GM12878 (cell line): ENCODE measurements around the gene GRK1. TPM values are rescaled to one million over a fixed set of nuclear protein-coding genes. Genes with fewer than 3 reads are reported as not detected.

Experiments used
- ATAC-seq: fragments of 200-7000 bp; cut with Tn5 transposase; 3 replicates; pipeline ENCODE4 v1.9.1; 2020; ENCODE audit warnings: mild to moderate bottlenecking, moderate library complexity
- BruUV-seq: library from RNA; stranded (reverse); fragments of 400-500 nt; replicated peaks from 2 replicates; lab custom pipeline; 2021; lab: Mats Ljungman, UMichigan
- CTCF ChIA-PET: fragments of 300-600 bp; sonication (Branson Sonifier 250); formaldehyde crosslinking; extraction: SDS; loops from one replicate; lab custom pipeline; 2021; ENCODE audit warnings: inconsistent platforms; lab: Yijun Ruan, JAX
- POLR2A ChIA-PET: fragments of 350-600 bp; formaldehyde crosslinking; extraction: SDS; loops from one replicate; lab custom pipeline; 2021; ENCODE audit warnings: inconsistent platforms; lab: Charles Lee
- RAD21 ChIA-PET: fragments of 300-600 bp; sonication (Branson Sonifier 250); formaldehyde crosslinking; loops from one replicate; lab custom pipeline; 2023; ENCODE audit warnings: antibody characterized with exemption; ENCODE audit not compliant: unreplicated experiment; lab: Charles Lee
- SMC1A ChIA-PET: fragments of 300-600 bp; sonication (Branson Sonifier 250); formaldehyde crosslinking; loops from one replicate; lab custom pipeline; 2023; ENCODE audit not compliant: unreplicated experiment, uncharacterized antibody; lab: Charles Lee
- DNase-seq: peaks from one replicate; pipeline ENCODE4 v3.0.0-alpha.2; 2011; ENCODE audit warnings: low read depth, low spot score
- FAIRE-seq: peaks from 3 replicates; lab custom pipeline; 2011; peaks lifted over from hg19 to GRCh38; lab: Jason Lieb, UNC
- H2AFZ ChIP-seq: 2 replicates; pipeline ENCODE4 v1.6.0; 2011; ENCODE audit warnings: low read depth, low read length, control low read depth; ENCODE audit not compliant: control insufficient read depth
- H3K27ac ChIP-seq: 2 replicates; pipeline ENCODE4 v1.5.1; 2011; ENCODE audit warnings: control low read depth; ENCODE audit not compliant: control insufficient read depth, insufficient read depth
- H3K27me3 ChIP-seq, 2 experiments: replicated peaks in 1 of 2; 2 replicates each; pipeline versions ENCODE4 v1.6.0 to v1.6.1; 2011; ENCODE audit warnings: low read length in 1 of 2; ENCODE audit not compliant: control insufficient read depth in 2 of 2, insufficient read depth in 2 of 2
- H3K36me3 ChIP-seq, 2 experiments: 2 replicates each; pipeline ENCODE4 v1.5.1; 2011; ENCODE audit warnings: low read length in 1 of 2; ENCODE audit not compliant: control insufficient read depth in 2 of 2, insufficient read depth in 2 of 2
- H3K4me1 ChIP-seq: 2 replicates; pipeline ENCODE4 v1.6.1; 2011; ENCODE audit warnings: mild to moderate bottlenecking, low read length, moderate library complexity, mixed read lengths; ENCODE audit not compliant: control insufficient read depth, insufficient read depth
- H3K4me2 ChIP-seq: 2 replicates; pipeline ENCODE4 v1.6.0; 2011; ENCODE audit warnings: control low read depth; ENCODE audit not compliant: control insufficient read depth, insufficient read depth
- H3K4me3 ChIP-seq: fragments of 200-600 bp; sonication (generic); 2 replicates; pipeline ENCODE4 v1.5.1; 2016
- H3K79me2 ChIP-seq: 2 replicates; pipeline ENCODE4 v1.6.0; 2011; ENCODE audit warnings: low read length; ENCODE audit not compliant: control insufficient read depth, insufficient read depth
- H3K9ac ChIP-seq: 2 replicates; pipeline ENCODE4 v1.8.0; 2011; ENCODE audit warnings: low read length, control low read depth, mixed read lengths; ENCODE audit not compliant: control insufficient read depth, insufficient read depth
- H3K9me3 ChIP-seq: replicated peaks from 3 replicates; pipeline ENCODE4 v1.5.1; 2011; ENCODE audit warnings: mild to moderate bottlenecking, low read length; ENCODE audit not compliant: control insufficient read depth, insufficient read depth
- H4K20me1 ChIP-seq: 2 replicates; pipeline ENCODE4 v1.6.0; 2011; ENCODE audit not compliant: control insufficient read depth, insufficient read depth
- BCL3 ChIP-seq: IDR thresholded peaks from 2 replicates; pipeline ENCODE4 v1.6.1; 2011; ENCODE audit warnings: borderline replicate concordance, low read depth, mild to moderate bottlenecking, moderate library complexity, low read length; ENCODE audit not compliant: insufficient read depth, poor library complexity, severe bottlenecking
- BHLHE40 ChIP-seq, 2 experiments: fragments of 450-650 bp in 1 of 2; IDR thresholded peaks; 2 replicates each; pipeline ENCODE4 v1.6.1; 2011 to 2017; ENCODE audit warnings: low read depth in 2 of 2, borderline replicate concordance in 1 of 2, improper control_type of control experiment in 1 of 2, low read length in 1 of 2, mild to moderate bottlenecking in 1 of 2
- CBFB ChIP-seq: IDR thresholded peaks from 2 replicates; pipeline ENCODE4 v1.6.1; 2016; ENCODE audit warnings: antibody characterized with exemption, low read depth
- E2F8 ChIP-seq: fragments of 450-650 bp; IDR thresholded peaks from 2 replicates; pipeline ENCODE4 v1.6.1; 2018; ENCODE audit warnings: mild to moderate bottlenecking, low read depth, moderate library complexity; ENCODE audit not compliant: partially characterized antibody
- EGR1 ChIP-seq, 2 experiments: IDR thresholded peaks; 1 replicate in 1 of 2; 2 replicates in 1 of 2; pipeline ENCODE4 v1.6.1; 2011 to 2012; ENCODE audit warnings: low read depth in 2 of 2, low read length in 2 of 2, borderline replicate concordance in 1 of 2, mild to moderate bottlenecking in 1 of 2, moderate library complexity in 1 of 2
- HCFC1 ChIP-seq: fragments of 150-350 bp; IDR thresholded peaks from 2 replicates; pipeline ENCODE4 v1.6.1; 2014; ENCODE audit warnings: low read length
- NR2F1 ChIP-seq: fragments of 450-650 bp; conservative IDR thresholded peaks from 2 replicates; pipeline ENCODE4 v1.6.1; 2017; ENCODE audit warnings: mild to moderate bottlenecking
- RUNX3 ChIP-seq: IDR thresholded peaks from 2 replicates; pipeline ENCODE4 v1.6.1; 2012; ENCODE audit warnings: low read length, inconsistent platforms
- SMC3 ChIP-seq: IDR thresholded peaks from 2 replicates; pipeline ENCODE4 v1.6.1; 2011; ENCODE audit warnings: low read length, improper control_type of control experiment, borderline replicate concordance
- STAT3 ChIP-seq: IDR thresholded peaks from 2 replicates; pipeline ENCODE4 v1.6.1; 2011; ENCODE audit warnings: low read depth, low read length, improper control_type of control experiment
- ZBTB40 ChIP-seq: fragments of 450-650 bp; IDR thresholded peaks from 2 replicates; pipeline ENCODE4 v1.6.1; 2016; ENCODE audit warnings: mild to moderate bottlenecking, moderate library complexity, borderline replicate concordance
- ZNF24 ChIP-seq: fragments of 450-650 bp; IDR thresholded peaks from 2 replicates; pipeline ENCODE4 v1.6.1; 2017; ENCODE audit warnings: antibody characterized with exemption, mild to moderate bottlenecking
- ZNF274 ChIP-seq: IDR thresholded peaks from one replicate; pipeline ENCODE4 v1.8.0; 2011; ENCODE audit not compliant: insufficient read length, insufficient read depth
- WGBS: methylation state at CpG from one replicate; pipeline ENCODE4 v1.1.6; 2016; ENCODE audit warnings: low lambda C conversion rate; ENCODE audit not compliant: insufficient replicate concordance, insufficient coverage; ENCODE audit errors: missing lambda C conversion rate; 5-methylcytosine and 5-hydroxymethylcytosine counted together
- in situ Hi-C: fragments of 300-500 bp; cut with MboI; formaldehyde crosslinking; loops from 9 replicates; pipeline ENCODE4 v1.14.3; 2018; ENCODE audit warnings: mixed read lengths
- intact Hi-C: fragments of 100-400 bp; cut with micrococcal nuclease; formaldehyde crosslinking; loops from one replicate; pipeline ENCODE4 v1.14.2; 2022; ENCODE audit not compliant: unreplicated experiment
- polyA plus RNA-seq, 11 experiments: library from polyadenylated mRNA; depleted of rRNA in 4 of 11; unstranded in 6 of 11; stranded (reverse) in 5 of 11; fragments of >200 nt; fragmentation: Nextera tagmentation in 4 of 11; fragmentation: Illumina TruSeq in 1 of 11; extraction: Ambion mirVana in 4 of 11; extraction: Trizol in 1 of 11; gene quantifications; 1 replicate in 1 of 11; 2 replicates in 10 of 11; pipeline versions ENCODE4 v1.2.1 to v1.2.3, GENCODE V29; 2011 to 2016; ENCODE audit warnings: inconsistent platforms in 2 of 11, missing spikeins in 2 of 11, low read depth in 1 of 11
- total RNA-seq, 4 experiments: library from RNA; depleted of rRNA in 3 of 4; stranded (reverse); fragments of >200 nt in 3 of 4; fragmentation: Illumina TruSeq in 1 of 4; extraction: Trizol in 1 of 4; gene quantifications; 2 replicates each; pipeline versions ENCODE4 v1.2.1 to v1.2.3, GENCODE V29; 2013 to 2021

Gene GRK1
- total and polyA plus RNA-seq, 10 of the 15 experiments (the other 5 are each of a cell fraction or from before 2014, with no cell fraction given): under 0.01 to 0.04 TPM; not detected in 8

GRCh38 chr13:113667771-113668490, 912 bp downstream of the GRK1 start (continued):
- TF ChIP-seq ZBTB40: no peak
- TF ChIP-seq SMC3: no peak

GRCh38 chr13:113668491-113668971, 1.5 kb downstream of the GRK1 start:
- Histone ChIP-seq H3K27ac (no peak overlapping the region), H3K36me3 (no peaks in the 10 kb centered on the region), H3K27me3 (no peaks in the 10 kb centered on the region), H3K9ac (no peak overlapping the region), H2AFZ (no peak overlapping the region), H3K4me3 (no peak overlapping the region), H3K4me1 (no peaks in the 10 kb centered on the region), H3K79me2 (no peaks in the 10 kb centered on the region), H4K20me1 (no peaks in the 10 kb centered on the region), H3K9me3 (no peaks in the 10 kb centered on the region; the same call in 2 of the 3 replicates), H3K4me2 (no peak overlapping the region)
- in situ Hi-C loops: no loop called here
- no TSS peak for BruUV-seq
- ChIA-PET SMC1A (no interaction called here), CTCF (no interaction called here), RAD21 (no interaction called here), POLR2A (no interaction called here)
- no peak for ATAC-seq
- intact Hi-C loops: no loop called here
- WGBS: 48% methylated on average over 24 of the region's 24 CpGs
- no peak for FAIRE-seq
- no peak for TF ChIP-seq EGR1 (IDR thresholded peaks at IDR 0.05; ENCODE audit: borderline replicate concordance in 1 of 2, low read depth in 2 of 2, low read length in 2 of 2)
- no peak for TF ChIP-seq HCFC1
- no peak for TF ChIP-seq STAT3
- no peak for TF ChIP-seq E2F8
- TF ChIP-seq RUNX3: no peak
- no peak for TF ChIP-seq ZNF24
- no peak for TF ChIP-seq CBFB
- no peak for TF ChIP-seq BHLHE40 (IDR thresholded peaks at IDR 0.05; ENCODE audit: borderline replicate concordance in 1 of 2, low read depth in 2 of 2, low read length in 1 of 2)
- no peak for TF ChIP-seq BCL3
- TF ChIP-seq ZNF274: no peak
- no peak for TF ChIP-seq NR2F1
- DNase-seq: no peak
